Activated CD4-positive, alpha-beta T cell treated with anti-CD3 and anti-CD28 coated beads, Interleukin-2, amount 10 ng/mL, durations not matched to agents 7 days and 5 days (primary cell): Measurements from ENCODE around the gene FAM20C. TPM values are rescaled to one million over a fixed set of nuclear protein-coding genes. Genes with fewer than 3 reads are reported as not detected.
"Not testable (repeated sequence)": the region's sequence is repeated elsewhere in the genome, so short reads cannot be mapped to it uniquely, and the experiment has no call there.

ENCODE experiments used
- CTCF ChIA-PET: fragments of 350-600 bp; sonication (Branson Sonifier 250); formaldehyde crosslinking; loops from one replicate; lab custom pipeline; 2021; ENCODE audit warnings: antibody characterized with exemption; lab: Charles Lee
- POLR2A ChIA-PET: fragments of 350-600 bp; sonication (Branson Sonifier 250); formaldehyde crosslinking; loops from one replicate; lab custom pipeline; 2021; ENCODE audit warnings: antibody characterized with exemption; lab: Charles Lee
- DNase-seq: peaks from one replicate; pipeline ENCODE4 v3.0.0-alpha.2; 2020
- H3K27ac Mint-ChIP-seq: one replicate; pipeline ENCODE4 v1.8.0; 2021; ENCODE audit warnings: mild to moderate bottlenecking, moderate library complexity, mixed read lengths
- H3K27me3 Mint-ChIP-seq: one replicate; pipeline ENCODE4 v1.8.0; 2021; ENCODE audit warnings: mixed read lengths
- H3K36me3 Mint-ChIP-seq: one replicate; pipeline ENCODE4 v1.8.0; 2021; ENCODE audit warnings: low read depth, mixed read lengths
- H3K4me1 Mint-ChIP-seq: one replicate; pipeline ENCODE4 v1.8.0; 2021; ENCODE audit warnings: mixed read lengths
- H3K4me3 Mint-ChIP-seq: one replicate; pipeline ENCODE4 v1.8.0; 2021; ENCODE audit warnings: mild to moderate bottlenecking, moderate library complexity, mixed read lengths
- H3K9me3 Mint-ChIP-seq: one replicate; pipeline ENCODE4 v1.8.0; 2021; ENCODE audit warnings: mixed read lengths
- total RNA-seq, 2 experiments: library from RNA; stranded (reverse); gene quantifications; one replicate each; pipeline ENCODE4 v1.2.3, GENCODE V29; 2021

Gene FAM20C
- total RNA-seq, 2 experiments from 2014 or later, result 0.29 to 0.47 TPM

GRCh38 chr7:182502-182901, 9.9 kb upstream of the FAM20C start:
- H3K27me3 Mint-ChIP-seq, H3K4me3 Mint-ChIP-seq, POLR2A ChIA-PET, H3K36me3 Mint-ChIP-seq, H3K4me1 Mint-ChIP-seq, H3K9me3 Mint-ChIP-seq, DNase-seq, CTCF ChIA-PET, H3K27ac Mint-ChIP-seq: not testable (repeated sequence)

- H3K4me3 Mint-ChIP-seq, result no peak overlapping the region
- POLR2A ChIA-PET, result no interaction called here
- H3K9me3 Mint-ChIP-seq, result no peaks in the 10 kb centered on the region
- no peaks in the 10 kb centered on the region for H3K36me3 Mint-ChIP-seq
- no peaks in the 10 kb centered on the region for H3K4me1 Mint-ChIP-seq
- H3K27ac Mint-ChIP-seq, result no peak overlapping the region
- no peaks in the 10 kb centered on the region for H3K27me3 Mint-ChIP-seq
- CTCF ChIA-PET, result no interaction called here
- no peak for DNase-seq
These were observed 8.7 kb upstream of the FAM20C start for GRCh38 chr7:183496-184292.

- no peaks in the 10 kb centered on the region for H3K36me3 Mint-ChIP-seq
- H3K9me3 Mint-ChIP-seq, result no peaks in the 10 kb centered on the region
- no peak overlapping the region for H3K27ac Mint-ChIP-seq
- ChIA-PET POLR2A (no interaction called here), CTCF (interaction anchor here (0.6 kb wide), 1 partner anchor 1175 kb away, joined by 3 read pairs; no protein-coding TSS in a partner anchor)
- no peak for DNase-seq
- no peaks in the 10 kb centered on the region for H3K4me1 Mint-ChIP-seq
- H3K27me3 Mint-ChIP-seq, result no peaks in the 10 kb centered on the region
- no peak overlapping the region for H3K4me3 Mint-ChIP-seq
These were observed 7.8 kb upstream of the FAM20C start for GRCh38 chr7:184294-185264.

- no peaks in the 10 kb centered on the region for H3K9me3 Mint-ChIP-seq
- no peak overlapping the region for H3K27ac Mint-ChIP-seq
- no peak overlapping the region for H3K4me3 Mint-ChIP-seq
- H3K4me1 Mint-ChIP-seq, result peaks cover 2% of the 10 kb centered on the region
- H3K36me3 Mint-ChIP-seq, result no peaks in the 10 kb centered on the region
- H3K27me3 Mint-ChIP-seq, result peaks cover 15% of the 10 kb centered on the region
- no peak for DNase-seq
- CTCF ChIA-PET, result interaction anchor here (0.6 kb wide), 1 partner anchor 344 kb away, joined by 3 read pairs; no protein-coding TSS in a partner anchor
- POLR2A ChIA-PET, result no interaction called here
These were observed 5.8 kb upstream of the FAM20C start for GRCh38 chr7:186516-187113.

- Mint-ChIP-seq H3K4me1 (peaks cover 2% of the 10 kb centered on the region), H3K27me3 (peaks cover 15% of the 10 kb centered on the region), H3K4me3 (no peak overlapping the region), H3K36me3 (no peaks in the 10 kb centered on the region), H3K9me3 (no peaks in the 10 kb centered on the region), H3K27ac (no peak overlapping the region)
- no peak for DNase-seq
- ChIA-PET POLR2A (interaction anchor here (1.4 kb wide), 1 partner anchor 8 kb away, joined by 4 read pairs; no protein-coding TSS in a partner anchor), CTCF (interaction anchor here (1.0 kb wide), 1 partner anchor 91 kb away, joined by 3 read pairs; no protein-coding TSS in a partner anchor)
These were observed 5.0 kb upstream of the FAM20C start for GRCh38 chr7:187227-187927.

- POLR2A ChIA-PET, result interaction anchor here (0.7 to 1.4 kb wide), 2 partner anchors 9 to 101 kb away, joined by 4 to 5 read pairs; no protein-coding TSS in a partner anchor
These were observed 4.2 kb upstream of the FAM20C start for GRCh38 chr7:188174-188573.

GRCh38 chr7:188727-189500, 3.5 kb upstream of the FAM20C start:
- H3K4me3 Mint-ChIP-seq, result no peak overlapping the region
- H3K4me1 Mint-ChIP-seq, result peaks cover 2% of the 10 kb centered on the region
- H3K36me3 Mint-ChIP-seq, result no peaks in the 10 kb centered on the region
- CTCF ChIA-PET, result interaction anchor here (1.0 kb wide), 2 partner anchors 9 to 92 kb away, joined by 3 read pairs; no protein-coding TSS in a partner anchor
- H3K9me3 Mint-ChIP-seq, result no peaks in the 10 kb centered on the region
- POLR2A ChIA-PET, result interaction anchor here (1.4 kb wide), 1 partner anchor 10 kb away, joined by 4 read pairs; no protein-coding TSS in a partner anchor
- no peak for DNase-seq
- no peak overlapping the region for H3K27ac Mint-ChIP-seq
- peaks cover 18% of the 10 kb centered on the region for H3K27me3 Mint-ChIP-seq

More at GRCh38 chr7:188174-188573, 4.2 kb upstream of the FAM20C start:
- no peaks in the 10 kb centered on the region for H3K36me3 Mint-ChIP-seq
- peaks cover 15% of the 10 kb centered on the region for H3K27me3 Mint-ChIP-seq
- CTCF ChIA-PET, result interaction anchor here (1.0 kb wide), 2 partner anchors 9 to 91 kb away, joined by 3 read pairs; no protein-coding TSS in a partner anchor
- H3K4me1 Mint-ChIP-seq, result peaks cover 2% of the 10 kb centered on the region
- DNase-seq, result no peak
- no peak overlapping the region for H3K4me3 Mint-ChIP-seq
- H3K27ac Mint-ChIP-seq, result no peak overlapping the region
- no peaks in the 10 kb centered on the region for H3K9me3 Mint-ChIP-seq

GRCh38 chr7:189719-190118, 2.7 kb upstream of the FAM20C start:
- Mint-ChIP-seq H3K27ac (no peak overlapping the region), H3K9me3 (no peaks in the 10 kb centered on the region), H3K4me1 (peaks cover 2% of the 10 kb centered on the region), H3K36me3 (no peaks in the 10 kb centered on the region), H3K4me3 (no peak overlapping the region), H3K27me3 (peaks cover 23% of the 10 kb centered on the region)
- ChIA-PET POLR2A (no interaction called here), CTCF (no interaction called here)
- DNase-seq, result no peak

GRCh38 chr7:190196-190595, 2.2 kb upstream of the FAM20C start:
- ChIA-PET POLR2A (no interaction called here), CTCF (no interaction called here)
- no peak overlapping the region for H3K4me3 Mint-ChIP-seq
- no peak for DNase-seq
- no peaks in the 10 kb centered on the region for H3K36me3 Mint-ChIP-seq
- H3K27ac Mint-ChIP-seq, result no peak overlapping the region
- peaks cover 26% of the 10 kb centered on the region for H3K27me3 Mint-ChIP-seq
- H3K9me3 Mint-ChIP-seq, result no peaks in the 10 kb centered on the region
- H3K4me1 Mint-ChIP-seq, result peaks cover 2% of the 10 kb centered on the region

GRCh38 chr7:191105-191980, 1.0 kb upstream of the FAM20C start:
- ChIA-PET CTCF (no interaction called here), POLR2A (interaction anchor here (0.6 kb wide), 1 partner anchor 21 kb away, joined by 4 read pairs; no protein-coding TSS in a partner anchor)
- H3K36me3 Mint-ChIP-seq, result no peaks in the 10 kb centered on the region
- H3K27ac Mint-ChIP-seq, result no peak overlapping the region
- DNase-seq, result no peak
- no peaks in the 10 kb centered on the region for H3K9me3 Mint-ChIP-seq
- peak overlapping the region; percentile 43 for H3K4me3 Mint-ChIP-seq
- H3K27me3 Mint-ChIP-seq, result peaks cover 32% of the 10 kb centered on the region
- H3K4me1 Mint-ChIP-seq, result peaks cover 2% of the 10 kb centered on the region
